Activated CD8-positive, alpha-beta T cell treated with anti-CD3 and anti-CD28 coated beads, Interleukin-2, amount 10 ng/mL, durations not matched to agents 7 days and 5 days (primary cell): ENCODE data around the gene ASB8. TPM values are rescaled to one million over a fixed set of nuclear protein-coding genes. Genes with fewer than 3 reads are reported as not detected.
"Not testable (repeated sequence)": the region's sequence is repeated elsewhere in the genome, so short reads cannot be mapped to it uniquely, and the experiment has no call there.

Experiments
- ATAC-seq: fragments of 150-1000 bp; cut with Tn5 transposase; one replicate; pipeline ENCODE4 v1.10.0; 2021; ENCODE audit warnings: moderate library complexity
- CTCF ChIA-PET: fragments of 350-600 bp; sonication (Branson Sonifier 250); formaldehyde crosslinking; loops from one replicate; lab custom pipeline; 2021; ENCODE audit warnings: antibody characterized with exemption; lab: Charles Lee
- POLR2A ChIA-PET: fragments of 350-600 bp; sonication (Branson Sonifier 250); formaldehyde crosslinking; loops from one replicate; lab custom pipeline; 2021; ENCODE audit warnings: antibody characterized with exemption; lab: Charles Lee
- DNase-seq: peaks from one replicate; pipeline ENCODE4 v3.0.0-alpha.2; 2020
- H3K27ac Mint-ChIP-seq: one replicate; pipeline ENCODE4 v1.8.0; 2021; ENCODE audit warnings: mild to moderate bottlenecking, mixed read lengths
- H3K27me3 Mint-ChIP-seq: one replicate; pipeline ENCODE4 v1.8.0; 2021; ENCODE audit warnings: low read depth, mixed read lengths
- H3K36me3 Mint-ChIP-seq: one replicate; pipeline ENCODE4 v1.8.0; 2021; ENCODE audit warnings: low read depth, mixed read lengths
- H3K4me1 Mint-ChIP-seq: one replicate; pipeline ENCODE4 v1.8.0; 2021; ENCODE audit warnings: low read depth, mixed read lengths
- H3K4me3 Mint-ChIP-seq: one replicate; pipeline ENCODE4 v1.8.0; 2021; ENCODE audit warnings: mild to moderate bottlenecking, mixed read lengths
- H3K9me3 Mint-ChIP-seq: one replicate; pipeline ENCODE4 v1.8.0; 2022; ENCODE audit warnings: mixed read lengths; ENCODE audit not compliant: insufficient read depth
- total RNA-seq, 2 experiments: library from RNA; stranded (reverse); gene quantifications; one replicate each; pipeline ENCODE4 v1.2.3, GENCODE V29; 2021

The ASB8 gene
- total RNA-seq, 2 experiments from 2014 or later, result 37.9 to 47.2 TPM

GRCh38 chr12:48119078-48119833 lies 38.1 kb downstream of the ASB8 start, which contains the start of gene PFKM:
Gene PFKM, plus strand, starts transcription at chr12:48119364. Its CDS starts 3,411 bp downstream, at chr12:48122775.
- peak within 1 kb of the TSS; percentile 77 for H3K27ac Mint-ChIP-seq

GRCh38 chr12:48118284-48118871 lies 38.9 kb downstream of the ASB8 start:
- peaks cover 18% of the 10 kb centered on the region for H3K4me1 Mint-ChIP-seq
- peak overlapping the region; percentile 95 for H3K4me3 Mint-ChIP-seq
- H3K27ac Mint-ChIP-seq, result no peak overlapping the region
- H3K36me3 Mint-ChIP-seq, result peaks cover 2% of the 10 kb centered on the region
- DNase-seq (no peak), ATAC-seq (no peak)
- ChIA-PET CTCF (interaction anchor here (1.2 to 4.6 kb wide), 2 partner anchors 39 to 64 kb away, joined by 3 to 15 read pairs; partner anchors contain the start of gene ASB8), POLR2A (interaction anchor here (1.4 kb wide), 1 partner anchor 12 kb away, joined by 5 read pairs; the partner anchor contains the start of gene SENP1)
- no peaks in the 10 kb centered on the region for H3K9me3 Mint-ChIP-seq
- peaks cover 21% of the 10 kb centered on the region for H3K27me3 Mint-ChIP-seq

More at GRCh38 chr12:48119078-48119833, 38.1 kb downstream of the ASB8 start, which contains the start of gene PFKM:
- peaks cover 21% of the 10 kb centered on the region for H3K27me3 Mint-ChIP-seq
- DNase-seq (peak; percentile 85), ATAC-seq (peak; percentile 100)
- POLR2A ChIA-PET, result interaction anchor here (0.9 to 1.4 kb wide), 2 partner anchors 13 to 39 kb away, joined by 3 to 5 read pairs; partner anchors contain the start of gene SENP1
- H3K36me3 Mint-ChIP-seq, result peaks cover 2% of the 10 kb centered on the region
- H3K9me3 Mint-ChIP-seq, result no peaks in the 10 kb centered on the region
- H3K4me1 Mint-ChIP-seq, result peaks cover 18% of the 10 kb centered on the region
- peak within 1 kb of the TSS; percentile 95 for H3K4me3 Mint-ChIP-seq
- CTCF ChIA-PET, result interaction anchor here (0.7 to 4.6 kb wide), 6 partner anchors 11 to 353 kb away, joined by 3 to 15 read pairs (median 4); partner anchors contain the start of genes ASB8 and SENP1

- no peak overlapping the region for H3K4me3 Mint-ChIP-seq
- peaks cover 21% of the 10 kb centered on the region for H3K27me3 Mint-ChIP-seq
- DNase-seq (no peak), ATAC-seq (no peak)
- no peak overlapping the region for H3K27ac Mint-ChIP-seq
- no peaks in the 10 kb centered on the region for H3K9me3 Mint-ChIP-seq
- H3K4me1 Mint-ChIP-seq, result peaks cover 18% of the 10 kb centered on the region
- POLR2A ChIA-PET, result no interaction called here
- H3K36me3 Mint-ChIP-seq, result peaks cover 2% of the 10 kb centered on the region
- CTCF ChIA-PET, result no interaction called here
These were observed 41.4 kb downstream of the ASB8 start for GRCh38 chr12:48115957-48116356.

- peaks cover 13% of the 10 kb centered on the region for H3K27me3 Mint-ChIP-seq
- H3K27ac Mint-ChIP-seq, POLR2A ChIA-PET, H3K4me3 Mint-ChIP-seq, DNase-seq, H3K36me3 Mint-ChIP-seq, H3K9me3 Mint-ChIP-seq, CTCF ChIA-PET, ATAC-seq: not testable (repeated sequence)
- H3K4me1 Mint-ChIP-seq, result peaks cover 28% of the 10 kb centered on the region
These were observed 46.0 kb downstream of the ASB8 start for GRCh38 chr12:48111312-48111693.

GRCh38 chr12:48110691-48111311 lies 46.5 kb downstream of the ASB8 start:
- H3K27ac Mint-ChIP-seq, result no peak overlapping the region
- H3K4me1 Mint-ChIP-seq, result peaks cover 29% of the 10 kb centered on the region
- ATAC-seq (no peak), DNase-seq (no peak)
- no peak overlapping the region for H3K4me3 Mint-ChIP-seq
- CTCF ChIA-PET, result no interaction called here
- POLR2A ChIA-PET, result no interaction called here
- no peaks in the 10 kb centered on the region for H3K36me3 Mint-ChIP-seq
- no peaks in the 10 kb centered on the region for H3K9me3 Mint-ChIP-seq
- H3K27me3 Mint-ChIP-seq, result peaks cover 10% of the 10 kb centered on the region

- no peak overlapping the region for H3K4me3 Mint-ChIP-seq
- H3K9me3 Mint-ChIP-seq, result no peaks in the 10 kb centered on the region
- ATAC-seq, result no peak
- CTCF ChIA-PET, result interaction anchor here (0.6 to 1.9 kb wide), 2 partner anchors 10 to 705 kb away, joined by 3 to 5 read pairs; partner anchors contain the start of gene PFKM
- DNase-seq, result no peak
- POLR2A ChIA-PET, result interaction anchor here (1.5 kb wide), 1 partner anchor 48 kb away, joined by 6 read pairs; the partner anchor contains the start of gene ASB8
- peaks cover 2% of the 10 kb centered on the region for H3K27me3 Mint-ChIP-seq
- H3K4me1 Mint-ChIP-seq, result peaks cover 33% of the 10 kb centered on the region
- peaks cover 4% of the 10 kb centered on the region for H3K36me3 Mint-ChIP-seq
- no peak overlapping the region for H3K27ac Mint-ChIP-seq
These were observed 47.9 kb downstream of the ASB8 start for GRCh38 chr12:48109424-48109823.

GRCh38 chr12:48106681-48107613 lies 50.4 kb downstream of the ASB8 start:
- Mint-ChIP-seq H3K4me1 (peaks cover 48% of the 10 kb centered on the region), H3K27ac (peak overlapping the region; percentile 94), H3K4me3 (peak overlapping the region; percentile 88), H3K9me3 (no peaks in the 10 kb centered on the region), H3K36me3 (peaks cover 8% of the 10 kb centered on the region), H3K27me3 (no peaks in the 10 kb centered on the region)
- POLR2A ChIA-PET, result interaction anchor here (1.4 to 3.0 kb wide), 3 partner anchors 12 to 50 kb away, joined by 5 to 35 read pairs (median 14); partner anchors contain the start of genes ASB8 and PFKM
- CTCF ChIA-PET, result interaction anchor here (0.7 to 2.5 kb wide), 8 partner anchors 10 to 576 kb away, joined by 3 to 13 read pairs (median 4); partner anchors contain the start of genes ASB8, CCDC184, PFKM and TMEM106C
- ATAC-seq (no peak), DNase-seq (no peak)

GRCh38 chr12:48105867-48106680 lies 51.2 kb downstream of the ASB8 start, which contains the start of gene SENP1:
Gene SENP1, minus strand, starts transcription at chr12:48106079. Its CDS starts 4,607 bp downstream, at chr12:48101472.
- peak; percentile 81 for ATAC-seq
- H3K27ac Mint-ChIP-seq, result peak within 1 kb of the TSS; percentile 94
- POLR2A ChIA-PET, result interaction anchor here (0.6 to 3.0 kb wide), 10 partner anchors 10 to 294 kb away, joined by 3 to 35 read pairs (median 3); partner anchors contain the start of genes ASB8 and PFKM
- peaks cover 8% of the 10 kb centered on the region for H3K36me3 Mint-ChIP-seq
- H3K4me1 Mint-ChIP-seq, result peaks cover 54% of the 10 kb centered on the region
- CTCF ChIA-PET, result interaction anchor here (0.7 to 2.5 kb wide), 13 partner anchors 11 to 709 kb away, joined by 3 to 13 read pairs (median 4); partner anchors contain the start of genes ASB8, PFKM and TMEM106C
- peak within 1 kb of the TSS; percentile 88 for H3K4me3 Mint-ChIP-seq
- no peaks in the 10 kb centered on the region for H3K9me3 Mint-ChIP-seq
- peak; percentile 92 for DNase-seq
- no peaks in the 10 kb centered on the region for H3K27me3 Mint-ChIP-seq

GRCh38 chr12:48105321-48105866 lies 51.9 kb downstream of the ASB8 start:
- H3K4me1 Mint-ChIP-seq, result peaks cover 54% of the 10 kb centered on the region
- DNase-seq, result peak; percentile 46

More at GRCh38 chr12:48105321-48105866, 51.9 kb downstream of the ASB8 start:
- ChIA-PET POLR2A (interaction anchor here (0.6 to 3.0 kb wide), 14 partner anchors 9 to 582 kb away, joined by 3 to 35 read pairs (median 3); partner anchors contain the start of genes ASB8 and PFKM), CTCF (interaction anchor here (0.7 to 2.5 kb wide), 11 partner anchors 14 to 709 kb away, joined by 3 to 13 read pairs (median 4); partner anchors contain the start of genes ASB8, PFKM and TMEM106C)
- ATAC-seq, result peak; percentile 42
- H3K9me3 Mint-ChIP-seq, result no peaks in the 10 kb centered on the region
- H3K27me3 Mint-ChIP-seq, result no peaks in the 10 kb centered on the region
- H3K27ac Mint-ChIP-seq, result peak overlapping the region; percentile 94
- peak overlapping the region; percentile 88 for H3K4me3 Mint-ChIP-seq
- H3K36me3 Mint-ChIP-seq, result peaks cover 8% of the 10 kb centered on the region
